Left lung (tissue), 10 donors: ENCODE measurements around the gene RTTN. TPM values are rescaled to one million over a fixed set of nuclear protein-coding genes. Genes with fewer than 3 reads are reported as not detected.
"Not testable (repeated sequence)": the region's sequence is repeated elsewhere in the genome, so short reads cannot be mapped to it uniquely, and the experiment has no call there.

Source experiments
- ATAC-seq: fragments of 200-7000 bp; cut with Tn5 transposase; one replicate; pipeline ENCODE4 v1.9.1; 2020; ENCODE audit warnings: moderate library complexity
- DNase-seq, 4 donors: peaks; one replicate each; pipeline ENCODE4 v3.0.0-alpha.2; 2013 to 2020
- H3K27ac ChIP-seq, 2 donors: fragments of 200-600 bp; sonication (generic) in 1 of 2; one replicate each; pipeline versions ENCODE4 v1.5.0 to v1.8.0; 2020 to 2021
- H3K27me3 ChIP-seq, 2 donors: fragments of 200-600 bp; sonication (generic) in 1 of 2; one replicate each; pipeline versions ENCODE4 v1.5.0 to v1.8.0; 2020 to 2021
- H3K36me3 ChIP-seq, 2 donors: fragments of 200-600 bp; sonication (generic) in 1 of 2; one replicate each; pipeline versions ENCODE4 v1.5.0 to v1.8.0; 2020 to 2021
- H3K4me1 ChIP-seq, 2 donors: fragments of 200-600 bp; one replicate each; pipeline ENCODE4 v1.8.0; 2021
- H3K4me3 ChIP-seq, 2 donors: fragments of 200-600 bp; sonication (generic) in 1 of 2; one replicate each; pipeline versions ENCODE4 v1.5.0 to v1.8.0; 2020 to 2021; ENCODE audit warnings: mild to moderate bottlenecking in 1 of 2
- H3K9me3 ChIP-seq, 2 donors: fragments of 200-600 bp; sonication (generic) in 1 of 2; one replicate each; pipeline versions ENCODE4 v1.5.0 to v1.8.0; 2020 to 2021
- intact Hi-C, 2 donors: fragments of 100-400 bp; cut with DNase I; formaldehyde crosslinking; loops; one replicate each; pipeline versions ENCODE4 v1.11.2 to v1.14.2; 2022
- polyA plus RNA-seq, 6 donors: library from polyadenylated mRNA; unstranded; fragments of 120-200 nt; gene quantifications; one replicate each; pipeline ENCODE4 v1.2.1, GENCODE V29; 2013; ENCODE audit not compliant: insufficient read length in 6 of 6
- total RNA-seq, 2 donors: library from RNA; stranded (reverse); fragmentation: NEBNext Ultra II Directional; extraction: Animal tissue kit (Norgen Biotek cat#: 25700); gene quantifications; one replicate each; pipeline ENCODE4 v1.2.1, GENCODE V29; 2021
- TF ChIP-seq, protein P1 (sequence below), 2 donors: fragments of 200-600 bp; sonication (generic) in 1 of 2; IDR thresholded peaks; one replicate each; pipeline versions ENCODE4 v1.5.0 to v1.8.0; 2021; ENCODE audit warnings: antibody characterized with exemption in 2 of 2
- donor health status: DM: no; HTN: yes; CAD: no.
- donor health status: DM: no; HTN: no; CAD: no.

Gene RTTN
- total and polyA plus RNA-seq, 8 donors: 9.8 to 25.4 (median 21.1) TPM

DNA sequence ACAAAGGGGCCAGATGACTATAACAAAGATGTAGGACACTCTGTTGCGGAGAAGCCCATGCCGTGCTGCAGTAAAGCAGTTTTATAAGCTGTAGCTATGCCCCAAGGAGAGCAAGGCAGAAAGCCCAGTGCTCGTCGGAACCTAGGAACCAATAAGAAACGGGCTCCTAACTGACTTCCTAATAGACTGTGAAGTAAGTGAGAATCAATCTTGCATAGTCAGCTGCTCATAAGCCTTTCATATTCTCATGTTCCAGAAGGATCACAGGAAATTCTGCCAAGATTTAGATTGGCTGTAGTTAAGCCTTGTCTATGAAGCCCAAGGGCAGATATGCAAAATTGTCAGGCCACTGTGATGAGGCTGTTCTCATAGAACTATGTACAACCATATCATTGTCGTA is 98.4 kb downstream of the RTTN start:
- Histone ChIP-seq H3K9me3 (no peaks in the 10 kb centered on the region), H3K4me1 (no peaks in the 10 kb centered on the region), H3K27me3 (no peaks in the 10 kb centered on the region), H3K27ac (no peak overlapping the region), H3K4me3 (no peak overlapping the region), H3K36me3 (peaks cover 0 to 68% of the 10 kb centered on the region in 2 donors)
- intact Hi-C loops: no loop called here
- TF ChIP-seq, protein P1, sequence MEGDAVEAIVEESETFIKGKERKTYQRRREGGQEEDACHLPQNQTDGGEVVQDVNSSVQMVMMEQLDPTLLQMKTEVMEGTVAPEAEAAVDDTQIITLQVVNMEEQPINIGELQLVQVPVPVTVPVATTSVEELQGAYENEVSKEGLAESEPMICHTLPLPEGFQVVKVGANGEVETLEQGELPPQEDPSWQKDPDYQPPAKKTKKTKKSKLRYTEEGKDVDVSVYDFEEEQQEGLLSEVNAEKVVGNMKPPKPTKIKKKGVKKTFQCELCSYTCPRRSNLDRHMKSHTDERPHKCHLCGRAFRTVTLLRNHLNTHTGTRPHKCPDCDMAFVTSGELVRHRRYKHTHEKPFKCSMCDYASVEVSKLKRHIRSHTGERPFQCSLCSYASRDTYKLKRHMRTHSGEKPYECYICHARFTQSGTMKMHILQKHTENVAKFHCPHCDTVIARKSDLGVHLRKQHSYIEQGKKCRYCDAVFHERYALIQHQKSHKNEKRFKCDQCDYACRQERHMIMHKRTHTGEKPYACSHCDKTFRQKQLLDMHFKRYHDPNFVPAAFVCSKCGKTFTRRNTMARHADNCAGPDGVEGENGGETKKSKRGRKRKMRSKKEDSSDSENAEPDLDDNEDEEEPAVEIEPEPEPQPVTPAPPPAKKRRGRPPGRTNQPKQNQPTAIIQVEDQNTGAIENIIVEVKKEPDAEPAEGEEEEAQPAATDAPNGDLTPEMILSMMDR (IDR thresholded peaks at IDR 0.05): no peak
- no peak for ATAC-seq
- peak in 1 of 4 donors; percentile 1 for DNase-seq

DNA sequence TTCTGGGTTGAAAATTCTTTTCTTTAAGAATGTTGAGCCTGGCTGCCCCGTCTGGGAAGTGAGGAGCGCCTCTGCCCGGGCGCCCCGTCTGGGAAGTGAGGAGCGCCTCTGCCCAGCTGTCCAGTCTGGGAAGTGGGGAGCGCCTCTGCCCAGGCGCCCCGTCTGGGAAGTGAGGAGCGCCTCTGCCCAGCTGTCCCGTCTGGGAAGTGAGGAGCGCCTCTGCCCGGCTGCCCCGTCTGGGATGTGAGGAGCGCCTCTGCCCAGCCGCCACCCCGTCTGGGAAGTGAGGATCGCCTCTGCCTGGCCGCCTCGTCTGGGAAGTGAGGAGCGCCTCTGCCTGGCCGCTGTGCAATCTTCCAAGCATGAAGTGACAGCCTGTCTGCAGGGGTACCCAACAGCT is 102.6 kb downstream of the RTTN start:
- H3K27ac ChIP-seq, H3K4me3 ChIP-seq, ATAC-seq, H3K4me1 ChIP-seq, intact Hi-C loops, H3K27me3 ChIP-seq: not testable (repeated sequence)
- peak in 1 of 4 donors; percentile 58 for DNase-seq
- Histone ChIP-seq H3K36me3 (peaks cover 0 to 41% of the 10 kb centered on the region in 2 donors), H3K9me3 (peaks cover 6 to 18% of the 10 kb centered on the region in 2 donors)

DNA sequence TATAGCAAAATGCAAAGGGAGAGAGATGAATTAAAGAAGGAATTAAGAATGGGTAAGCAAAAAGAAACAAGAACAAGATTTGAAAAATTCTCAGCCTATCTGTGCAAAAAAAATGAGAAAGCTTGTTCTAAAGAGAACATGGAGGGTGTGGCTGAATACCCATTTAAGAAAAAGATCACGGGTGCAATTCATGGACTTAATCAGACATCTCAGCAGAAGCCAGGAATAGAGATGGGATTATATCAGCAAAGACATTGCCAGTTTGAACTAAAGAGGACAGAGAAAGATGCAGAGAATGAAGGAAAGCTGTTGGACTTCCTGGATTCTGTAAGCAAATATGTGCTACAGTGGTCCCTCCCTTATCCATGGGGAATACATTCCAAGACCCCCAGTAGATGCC is 115.6 kb downstream of the RTTN start:
- Histone ChIP-seq H3K4me1 (peaks cover 0 to 6% of the 10 kb centered on the region in 2 donors), H3K36me3 (peaks cover 0 to 4% of the 10 kb centered on the region in 2 donors), H3K4me3 (no peak overlapping the region), H3K27ac (no peak overlapping the region), H3K9me3 (no peaks in the 10 kb centered on the region), H3K27me3 (no peaks in the 10 kb centered on the region)
- TF ChIP-seq, protein P1 (IDR thresholded peaks at IDR 0.05): no peak
- DNase-seq (no peak), ATAC-seq (no peak)
- intact Hi-C loops: no loop called here

DNA sequence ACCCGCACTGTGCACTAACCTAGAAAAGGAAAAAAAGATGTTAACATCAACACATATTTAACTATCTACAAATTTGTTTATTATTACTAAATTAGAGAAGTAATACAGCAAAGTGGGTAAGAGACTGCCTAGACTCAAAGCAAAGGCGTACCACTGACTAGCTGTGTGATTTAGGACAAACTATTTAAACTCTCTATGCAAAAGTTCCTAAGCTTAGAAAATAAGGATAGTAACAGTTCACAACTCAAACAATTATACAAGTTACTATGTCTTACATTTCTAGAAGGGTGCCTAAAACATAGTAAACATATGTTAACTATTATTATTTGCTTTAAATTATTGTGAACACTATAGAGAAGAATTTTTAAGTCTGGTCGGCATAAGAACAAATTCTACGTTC is 119.4 kb downstream of the RTTN start:
- intact Hi-C loops: no loop called here

DNA sequence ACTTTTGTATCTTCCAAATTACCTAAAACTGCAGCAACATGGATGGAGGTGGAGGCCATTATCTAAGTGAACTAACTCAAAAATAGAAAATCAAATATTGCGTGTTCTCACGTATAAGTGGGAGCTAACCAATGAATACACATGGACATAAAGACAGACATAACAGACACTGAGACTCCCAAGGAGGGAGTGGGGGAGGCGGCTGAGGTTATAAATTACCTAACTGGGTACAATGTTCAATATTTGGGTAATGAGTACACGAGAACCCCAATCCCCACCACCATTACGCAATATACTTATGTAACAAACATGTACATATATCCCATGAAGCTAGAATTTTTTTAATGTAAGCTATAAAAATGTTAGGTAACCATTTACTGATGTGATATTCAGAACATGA is 119.8 kb downstream of the RTTN start:
- intact Hi-C loops: no loop called here
- TF ChIP-seq, protein P1 (IDR thresholded peaks at IDR 0.05): no peak
- Histone ChIP-seq H3K27me3 (no peaks in the 10 kb centered on the region), H3K4me3 (no peak overlapping the region), H3K4me1 (peaks cover 0 to 6% of the 10 kb centered on the region in 2 donors), H3K27ac (no peak overlapping the region), H3K9me3 (no peaks in the 10 kb centered on the region), H3K36me3 (peaks cover 0 to 6% of the 10 kb centered on the region in 2 donors)
- ATAC-seq (no peak), DNase-seq (no peak)

More for the DNA sequence above, 119.4 kb downstream of the RTTN start:
- DNase-seq (no peak), ATAC-seq (no peak)
- no peak overlapping the region for H3K27ac ChIP-seq
- TF ChIP-seq, protein P1 (IDR thresholded peaks at IDR 0.05): no peak
- H3K36me3 ChIP-seq: peaks cover 0 to 9% of the 10 kb centered on the region in 2 donors
- H3K4me3 ChIP-seq: no peak overlapping the region
- H3K9me3 ChIP-seq: no peaks in the 10 kb centered on the region
- H3K4me1 ChIP-seq: peaks cover 0 to 6% of the 10 kb centered on the region in 2 donors
- no peaks in the 10 kb centered on the region for H3K27me3 ChIP-seq

DNA sequence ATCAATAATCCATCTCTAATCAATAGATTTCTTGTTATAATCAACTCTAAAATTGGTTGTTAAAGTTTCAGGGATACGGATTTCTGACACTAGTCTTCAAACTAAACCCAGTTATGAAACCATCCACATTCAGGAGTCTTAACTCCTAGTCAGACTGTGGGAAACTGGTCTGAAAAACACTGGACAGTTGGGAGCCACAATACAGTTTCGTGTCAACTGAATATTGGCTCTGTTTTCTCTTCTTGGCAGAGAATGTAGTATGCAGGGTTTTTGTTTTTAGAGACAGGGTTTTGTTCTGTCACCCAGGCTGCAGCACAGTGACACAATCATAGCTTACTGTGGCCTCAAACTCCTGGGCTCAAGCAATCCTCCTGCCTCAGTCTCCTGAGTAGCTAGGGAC is 123.1 kb downstream of the RTTN start:
- H3K9me3 ChIP-seq: no peaks in the 10 kb centered on the region
- H3K27ac ChIP-seq: no peak overlapping the region
- no peak overlapping the region for H3K4me3 ChIP-seq
- DNase-seq: no peak
- intact Hi-C loops: no loop called here
- H3K4me1 ChIP-seq: peaks cover 0 to 6% of the 10 kb centered on the region in 2 donors
- no peak for ATAC-seq
- H3K36me3 ChIP-seq: peaks cover 0 to 5% of the 10 kb centered on the region in 2 donors
- no peaks in the 10 kb centered on the region for H3K27me3 ChIP-seq
- TF ChIP-seq, protein P1 (IDR thresholded peaks at IDR 0.05): no peak
